K562 (cell line): ENCODE data around the gene GATB. TPM values are rescaled to one million over a fixed set of nuclear protein-coding genes. Genes with fewer than 3 reads are reported as not detected.

Source experiments
- ATAC-seq: fragments of 200-7000 bp; cut with Tn5 transposase; 3 replicates; pipeline ENCODE4 v1.9.1; 2020; ENCODE audit warnings: moderate library complexity
- BruUV-seq: library from RNA; stranded (reverse); fragments of 400-500 nt; replicated peaks from 2 replicates; lab custom pipeline; 2021; lab: Mats Ljungman, UMichigan
- CTCF ChIA-PET: fragments of 300-600 bp; formaldehyde crosslinking; extraction: SDS; loops from one replicate; lab custom pipeline; 2021; ENCODE audit warnings: low intra/inter-chr PET ratio; lab: Yijun Ruan, JAX
- POLR2A ChIA-PET: fragments of 300-600, 350-650 bp; sonication (Branson Sonifier 250); formaldehyde crosslinking; extraction: SDS; loops from one replicate; lab custom pipeline; 2021; ENCODE audit warnings: antibody characterized with exemption, inconsistent platforms; lab: Yijun Ruan, JAX
- DNase-seq, 4 experiments: peaks; one replicate each; pipeline versions ENCODE4 v3.0.0 to v3.0.0-alpha.2; 2011 to 2018; ENCODE audit warnings: low spot score in 3 of 4, mixed read lengths in 3 of 4; ENCODE audit errors: extremely low read depth in 1 of 4
- FAIRE-seq: peaks from 2 replicates; lab custom pipeline; 2011; peaks lifted over from hg19 to GRCh38; lab: Jason Lieb, UNC
- H2AFZ ChIP-seq: 2 replicates; pipeline ENCODE4 v1.6.0; 2011; ENCODE audit warnings: low read depth, low read length, control low read depth, inconsistent platforms
- H3K27ac ChIP-seq: fragments of 200-600 bp; 3 replicates; pipeline ENCODE4 v1.8.0; 2011; ENCODE audit warnings: low read depth, mild to moderate bottlenecking, control low read depth, inconsistent platforms, low read length, moderate library complexity, mixed read lengths; ENCODE audit errors: extremely low read depth
- H3K27me3 ChIP-seq, 2 experiments: fragments of 300-600 bp in 1 of 2; 2 replicates in 1 of 2; 3 replicates in 1 of 2; pipeline versions ENCODE4 v1.6.0 to v1.8.0; 2011; ENCODE audit warnings: inconsistent platforms in 2 of 2, low read length in 2 of 2, mild to moderate bottlenecking in 1 of 2, mixed read lengths in 1 of 2, moderate library complexity in 1 of 2; ENCODE audit not compliant: control insufficient read depth in 2 of 2, insufficient read depth in 2 of 2
- H3K36me3 ChIP-seq: fragments of 300-600 bp; 3 replicates; pipeline ENCODE4 v1.8.0; 2011; ENCODE audit warnings: mild to moderate bottlenecking, low read length, inconsistent platforms; ENCODE audit not compliant: control insufficient read depth, insufficient read depth
- H3K4me1 ChIP-seq, 2 experiments: fragments of 200-600 bp in 1 of 2; replicated peaks in 1 of 2; 2 replicates in 1 of 2; 3 replicates in 1 of 2; pipeline versions ENCODE4 v1.5.1 to v1.8.0; 2011; ENCODE audit warnings: inconsistent platforms in 2 of 2, low read length in 2 of 2, mild to moderate bottlenecking in 1 of 2, mixed read lengths in 1 of 2, moderate library complexity in 1 of 2; ENCODE audit not compliant: control insufficient read depth in 2 of 2, insufficient read depth in 2 of 2
- H3K4me2 ChIP-seq: 2 replicates; pipeline ENCODE4 v1.6.1; 2011; ENCODE audit warnings: low read length, control low read depth, inconsistent platforms, mixed read lengths; ENCODE audit not compliant: insufficient read depth
- H3K4me3 ChIP-seq: fragments of 200-600 bp; sonication (generic), shearing (Covaris generic); 2 replicates; pipeline ENCODE4 v1.5.1; 2016; ENCODE audit warnings: control low read depth, inconsistent platforms
- H3K79me2 ChIP-seq: fragments of 200-600 bp; 3 replicates; pipeline ENCODE4 v1.8.0; 2011; ENCODE audit warnings: low read length, inconsistent platforms; ENCODE audit not compliant: control insufficient read depth, insufficient read depth
- H3K9ac ChIP-seq, 2 experiments: 2 replicates each; pipeline versions ENCODE4 v1.6.0 to v1.6.1; 2011; ENCODE audit warnings: low read depth in 2 of 2, low read length in 2 of 2, control low read depth in 1 of 2, inconsistent platforms in 1 of 2, mild to moderate bottlenecking in 1 of 2, mixed read lengths in 1 of 2; ENCODE audit not compliant: insufficient read depth in 1 of 2
- H3K9me1 ChIP-seq: one replicate; pipeline ENCODE4 v1.6.0; 2011; ENCODE audit warnings: inconsistent platforms, mild to moderate bottlenecking, low read length, moderate library complexity; ENCODE audit not compliant: control insufficient read depth, insufficient read depth
- H3K9me3 ChIP-seq: replicated peaks from 2 replicates; pipeline ENCODE4 v1.5.1; 2011; ENCODE audit warnings: low read depth, low read length, inconsistent platforms; ENCODE audit not compliant: control insufficient read depth, insufficient read depth
- H4K20me1 ChIP-seq: replicated peaks from 2 replicates; pipeline ENCODE4 v1.6.1; 2011; ENCODE audit warnings: low read length, inconsistent platforms, mixed read lengths; ENCODE audit not compliant: control insufficient read depth, insufficient read depth
- ARID2 ChIP-seq: fragments of 450-650 bp; IDR thresholded peaks from 2 replicates; pipeline ENCODE4 v1.6.1; 2017; ENCODE audit warnings: antibody characterized with exemption, mild to moderate bottlenecking
- BCOR ChIP-seq: fragments of 450-650 bp; IDR thresholded peaks from 2 replicates; pipeline ENCODE4 v1.6.1; 2016
- CBX5 ChIP-seq: IDR thresholded peaks from 2 replicates; pipeline ENCODE4 v1.6.1; 2014; ENCODE audit warnings: low read depth, borderline replicate concordance
- ETS1 ChIP-seq: conservative IDR thresholded peaks from 2 replicates; pipeline ENCODE4 v1.6.1; 2011; ENCODE audit warnings: low read depth, mild to moderate bottlenecking, low read length; ENCODE audit not compliant: control insufficient read depth
- HMGN3 ChIP-seq: IDR thresholded peaks from 2 replicates; pipeline ENCODE4 v1.6.1; 2011; ENCODE audit warnings: borderline replicate concordance, low read depth, mild to moderate bottlenecking, mixed read lengths, low read length; ENCODE audit not compliant: insufficient read length; ENCODE audit errors: extremely low read depth
- IFI16 ChIP-seq: fragments of 250-450 bp; sonication (Bioruptor Pico); IDR thresholded peaks from 2 replicates; pipeline ENCODE4 v2.1.2; 2022; ENCODE audit warnings: mild to moderate bottlenecking, inconsistent platforms
- JUN ChIP-seq, 2 experiments: sonication (generic) in 1 of 2; formaldehyde crosslinking in 1 of 2; IDR thresholded peaks; 2 replicates each; pipeline versions ENCODE4 v1.6.1 to v1.8.0; 2012 to 2022; ENCODE audit warnings: borderline replicate concordance in 2 of 2, mild to moderate bottlenecking in 2 of 2, improper control_type of control experiment in 1 of 2, low read depth in 1 of 2, low read length in 1 of 2, missing genetic modification reagents in 1 of 2
- POLR2H ChIP-seq: IDR thresholded peaks from 2 replicates; pipeline ENCODE4 v1.6.1; 2016; ENCODE audit warnings: missing genetic modification characterization, low read depth, mild to moderate bottlenecking, control low read depth, missing compliant biosample characterization, moderate library complexity
- POLR3A ChIP-seq: IDR thresholded peaks from 2 replicates; pipeline ENCODE4 v1.6.1; 2011; ENCODE audit warnings: borderline replicate concordance, mild to moderate bottlenecking, moderate library complexity; ENCODE audit not compliant: insufficient read length, insufficient read depth; ENCODE audit errors: extremely low read depth
- SAFB2 ChIP-seq: fragments of 200-400 bp; formaldehyde crosslinking; IDR thresholded peaks from 2 replicates; pipeline ENCODE4 v1.6.1; 2018; ENCODE audit warnings: borderline replicate concordance, low read length, low read depth, moderate library complexity; ENCODE audit not compliant: severe bottlenecking
- TAL1 ChIP-seq: fragments of 450-650 bp; IDR thresholded peaks from 2 replicates; pipeline ENCODE4 v1.6.1; 2016; ENCODE audit warnings: mild to moderate bottlenecking
- U2AF1 ChIP-seq: fragments of 200-400 bp; formaldehyde crosslinking; optimal IDR thresholded peaks from 2 replicates; pipeline ENCODE3; 2017; ENCODE audit warnings: mild to moderate bottlenecking, low read depth, low read length, moderate library complexity
- YY1 ChIP-seq, 3 experiments: IDR thresholded peaks; 2 replicates each; pipeline ENCODE4 v1.6.1; 2011; ENCODE audit warnings: low read length in 2 of 3, mild to moderate bottlenecking in 2 of 3, moderate library complexity in 2 of 3, borderline replicate concordance in 1 of 3, control low read depth in 1 of 3, low read depth in 1 of 3; ENCODE audit not compliant: insufficient read depth in 3 of 3, insufficient replicate concordance in 2 of 3, control insufficient read depth in 1 of 3, insufficient read length in 1 of 3; ENCODE audit errors: extremely low read depth in 1 of 3
- ZNF282 ChIP-seq: sonication (generic); formaldehyde crosslinking; IDR thresholded peaks from 2 replicates; pipeline ENCODE4 v1.8.1; 2023; ENCODE audit warnings: missing genetic modification reagents
- WGBS: fragments of 100-300 bp; shearing (Covaris generic); methylation state at CpG from one replicate; pipeline ENCODE4 v1.1.6; 2016; ENCODE audit warnings: low coverage, mixed read lengths; ENCODE audit not compliant: insufficient coverage; ENCODE audit errors: missing lambda C conversion rate; 5-methylcytosine and 5-hydroxymethylcytosine counted together
- in situ Hi-C: fragments of 300-500 bp; cut with MboI; formaldehyde crosslinking; loops from 4 replicates; pipeline ENCODE4 v1.15.0; 2018; ENCODE audit warnings: inconsistent platforms, mixed read lengths
- intact Hi-C: fragments of 100-400 bp; cut with micrococcal nuclease; formaldehyde crosslinking; loops from 2 replicates; pipeline ENCODE4 v1.14.2; 2022
- polyA plus RNA-seq, 8 experiments: library from polyadenylated mRNA; depleted of rRNA in 4 of 8; stranded (reverse) in 5 of 8; unstranded in 3 of 8; fragments of >200 nt; fragmentation: Nextera tagmentation in 2 of 8; fragmentation: Illumina TruSeq in 1 of 8; extraction: Ambion mirVana in 2 of 8; extraction: Trizol in 1 of 8; gene quantifications; 2 replicates each; pipeline versions ENCODE4 v1.2.1 to v1.2.3, GENCODE V29; 2011 to 2014; ENCODE audit warnings: inconsistent platforms in 1 of 8, missing spikeins in 1 of 8
- total RNA-seq, 7 experiments: library from RNA; depleted of rRNA in 6 of 7; stranded (reverse); fragments of >200 nt in 6 of 7; fragmentation: Illumina TruSeq in 2 of 7; extraction: Trizol in 2 of 7; gene quantifications; 2 replicates each; pipeline versions ENCODE4 v1.2.1 to v1.2.3, GENCODE V29; 2011 to 2021; ENCODE audit warnings: low replicate concordance in 1 of 7
- TF ChIP-seq, protein P1 (sequence below): fragments of 450-650 bp; IDR thresholded peaks from 2 replicates; pipeline ENCODE4 v1.6.1; 2016; ENCODE audit warnings: missing biosample characterization, missing genetic modification characterization
- TF ChIP-seq, protein P2 (sequence below): fragments of 250-450 bp; sonication (Bioruptor Pico); IDR thresholded peaks from 2 replicates; pipeline ENCODE4 v1.8.0; 2022; ENCODE audit warnings: moderate library complexity, mild to moderate bottlenecking, inconsistent platforms

GATB gene
- total and polyA plus RNA-seq, 9 of the 15 experiments (the other 6 are each of a cell fraction or from before 2014, with no cell fraction given) = 15.3 to 31.8 (median 26.2) TPM

DNA sequence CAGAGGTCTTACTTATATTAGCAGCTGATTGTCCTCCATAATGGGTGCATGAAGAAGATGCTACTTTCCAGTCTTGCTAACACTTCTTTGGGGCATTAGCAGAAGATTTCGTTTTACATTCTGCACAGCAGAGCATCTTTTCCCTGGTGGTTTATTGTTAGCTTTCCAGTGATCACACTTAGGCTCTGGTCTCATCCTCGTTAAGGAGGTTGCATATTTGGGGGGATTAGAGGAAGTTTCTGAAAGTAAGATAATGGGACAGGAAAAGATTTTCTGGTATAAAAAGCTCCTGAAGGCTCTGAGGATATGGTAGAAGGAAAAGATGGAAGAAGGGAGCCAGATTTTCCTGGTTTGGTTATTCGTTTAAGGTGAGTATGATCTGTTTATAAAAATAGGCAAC is 134.1 kb downstream of the GATB start:
- DNase-seq = no peak
- H2AFZ ChIP-seq = no peak overlapping the region
- no peak for TF ChIP-seq ETS1
- no peak for TF ChIP-seq CBX5
- no peak for TF ChIP-seq YY1 (IDR thresholded peaks at IDR 0.05; ENCODE audit: borderline replicate concordance in 1 of 3, control insufficient read depth in 1 of 3, extremely low read depth in 1 of 3, insufficient read depth in 3 of 3, insufficient read length in 1 of 3, insufficient replicate concordance in 2 of 3, low read depth in 1 of 3, low read length in 2 of 3)
- TF ChIP-seq SAFB2 = no peak
- TF ChIP-seq, protein P1, sequence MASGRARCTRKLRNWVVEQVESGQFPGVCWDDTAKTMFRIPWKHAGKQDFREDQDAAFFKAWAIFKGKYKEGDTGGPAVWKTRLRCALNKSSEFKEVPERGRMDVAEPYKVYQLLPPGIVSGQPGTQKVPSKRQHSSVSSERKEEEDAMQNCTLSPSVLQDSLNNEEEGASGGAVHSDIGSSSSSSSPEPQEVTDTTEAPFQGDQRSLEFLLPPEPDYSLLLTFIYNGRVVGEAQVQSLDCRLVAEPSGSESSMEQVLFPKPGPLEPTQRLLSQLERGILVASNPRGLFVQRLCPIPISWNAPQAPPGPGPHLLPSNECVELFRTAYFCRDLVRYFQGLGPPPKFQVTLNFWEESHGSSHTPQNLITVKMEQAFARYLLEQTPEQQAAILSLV (tag) = no peak
- no peak for TF ChIP-seq HMGN3
- no peak for TF ChIP-seq TAL1
- TF ChIP-seq U2AF1 = no peak
- no peak for TF ChIP-seq ZNF282 (CRISPR knock-in tag)
- TF ChIP-seq, protein P2, sequence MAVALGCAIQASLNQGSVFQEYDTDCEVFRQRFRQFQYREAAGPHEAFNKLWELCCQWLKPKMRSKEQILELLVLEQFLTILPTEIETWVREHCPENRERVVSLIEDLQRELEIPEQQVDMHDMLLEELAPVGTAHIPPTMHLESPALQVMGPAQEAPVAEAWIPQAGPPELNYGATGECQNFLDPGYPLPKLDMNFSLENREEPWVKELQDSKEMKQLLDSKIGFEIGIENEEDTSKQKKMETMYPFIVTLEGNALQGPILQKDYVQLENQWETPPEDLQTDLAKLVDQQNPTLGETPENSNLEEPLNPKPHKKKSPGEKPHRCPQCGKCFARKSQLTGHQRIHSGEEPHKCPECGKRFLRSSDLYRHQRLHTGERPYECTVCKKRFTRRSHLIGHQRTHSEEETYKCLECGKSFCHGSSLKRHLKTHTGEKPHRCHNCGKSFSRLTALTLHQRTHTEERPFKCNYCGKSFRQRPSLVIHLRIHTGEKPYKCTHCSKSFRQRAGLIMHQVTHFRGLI (CRISPR knock-in tag) = no peak
- no peak for TF ChIP-seq POLR2H (tag)
- no peak for TF ChIP-seq POLR3A
- TF ChIP-seq ARID2 = no peak
- TF ChIP-seq BCOR = no peak
- no peak for TF ChIP-seq IFI16
- TF ChIP-seq JUN (IDR thresholded peaks at IDR 0.05; ENCODE audit: borderline replicate concordance, low read depth, low read length) = no peak
- no peak for TF ChIP-seq JUN (CRISPR knock-in tag; IDR thresholded peaks at IDR 0.05; ENCODE audit: borderline replicate concordance)
- no peak overlapping the region for H3K9ac ChIP-seq
- H3K27ac ChIP-seq = no peak overlapping the region
- POLR2A ChIA-PET = interaction anchor here (0.7 to 1.8 kb wide), 4 partner anchors 13 to 49 kb away, joined by 3 to 4 read pairs (median 4); no protein-coding TSS in a partner anchor
- no peaks in the 10 kb centered on the region for H3K79me2 ChIP-seq
- no peak for ATAC-seq
- no peaks in the 10 kb centered on the region for H3K36me3 ChIP-seq
- no peaks in the 10 kb centered on the region for H3K9me1 ChIP-seq
- intact Hi-C loops (no loop called here), in situ Hi-C loops (no loop called here)
- no peaks in the 10 kb centered on the region; the same call in 1 of the 2 replicates for H4K20me1 ChIP-seq
- H3K4me1 ChIP-seq = no peaks in the 10 kb centered on the region
- no peak overlapping the region for H3K4me2 ChIP-seq
- no peaks in the 10 kb centered on the region for H3K9me3 ChIP-seq
- CTCF ChIA-PET = no interaction called here
- no peak overlapping the region for H3K4me3 ChIP-seq
- no TSS peak for BruUV-seq
- H3K27me3 ChIP-seq = peaks cover 10 to 25% of the 10 kb centered on the region in 2 experiments; a peak in 4 of 5 replicates
- WGBS = 0% methylated on average over 3 of the region's 3 CpGs
- no peak for FAIRE-seq
